Activated T-cell treated with anti-CD3 and anti-CD28 coated beads, Interleukin-2, amount 50 U/mL, for 72 hours (primary cell): ENCODE results near the gene MSH5. TPM values are rescaled to one million over a fixed set of nuclear protein-coding genes. Genes with fewer than 3 reads are reported as not detected.

Source experiments
- ATAC-seq, 2 donors: fragments of 150-1000 bp; cut with Tn5 transposase; replicated peaks in 1 of 2; 2 replicates each; pipeline ENCODE4 v1.10.0; 2021; ENCODE audit warnings: moderate library complexity in 2 of 2, mild to moderate bottlenecking in 1 of 2
- DNase-seq, 2 donors: peaks; one replicate each; pipeline ENCODE4 v3.0.0; 2021 to 2022; ENCODE audit warnings: mixed read lengths in 1 of 2
- H3K27ac Mint-ChIP-seq: one replicate; pipeline ENCODE4 v1.8.0; 2022; ENCODE audit warnings: mild to moderate bottlenecking, moderate library complexity, mixed read lengths
- H3K27me3 Mint-ChIP-seq: one replicate; pipeline ENCODE4 v1.8.0; 2022; ENCODE audit warnings: low read depth, mixed read lengths
- H3K36me3 Mint-ChIP-seq, 2 donors: one replicate each; pipeline ENCODE4 v1.8.0; 2022; ENCODE audit warnings: mixed read lengths in 2 of 2, mild to moderate bottlenecking in 1 of 2; ENCODE audit not compliant: insufficient read depth in 2 of 2
- H3K4me1 Mint-ChIP-seq: one replicate; pipeline ENCODE4 v1.8.0; 2022; ENCODE audit warnings: low read depth, mixed read lengths
- H3K4me3 Mint-ChIP-seq, 2 donors: one replicate each; pipeline ENCODE4 v1.8.0; 2022; ENCODE audit warnings: mild to moderate bottlenecking in 2 of 2, mixed read lengths in 2 of 2, moderate library complexity in 2 of 2
- H3K9me3 Mint-ChIP-seq, 2 donors: one replicate each; pipeline ENCODE4 v1.8.0; 2022; ENCODE audit warnings: mixed read lengths in 2 of 2
- total RNA-seq, 2 donors: library from RNA; stranded (reverse); gene quantifications; one replicate each; pipeline ENCODE4 v1.2.3, GENCODE V29; 2022

Gene MSH5
- total RNA-seq, 2 donors from 2014 or later: 84.9 to 98.4 TPM

- H3K9me3 Mint-ChIP-seq: no peaks in the 10 kb centered on the region
- H3K4me3 Mint-ChIP-seq: no peak overlapping the region
- ATAC-seq (no peak), DNase-seq (no peak)
- H3K4me1 Mint-ChIP-seq: peaks cover 11% of the 10 kb centered on the region
- no peaks in the 10 kb centered on the region for H3K36me3 Mint-ChIP-seq
- H3K27ac Mint-ChIP-seq: no peak overlapping the region
- H3K27me3 Mint-ChIP-seq: peaks cover 6% of the 10 kb centered on the region
These were observed 22.1 kb upstream of the MSH5 start for GRCh38 chr6:31717499-31718222.

DNA sequence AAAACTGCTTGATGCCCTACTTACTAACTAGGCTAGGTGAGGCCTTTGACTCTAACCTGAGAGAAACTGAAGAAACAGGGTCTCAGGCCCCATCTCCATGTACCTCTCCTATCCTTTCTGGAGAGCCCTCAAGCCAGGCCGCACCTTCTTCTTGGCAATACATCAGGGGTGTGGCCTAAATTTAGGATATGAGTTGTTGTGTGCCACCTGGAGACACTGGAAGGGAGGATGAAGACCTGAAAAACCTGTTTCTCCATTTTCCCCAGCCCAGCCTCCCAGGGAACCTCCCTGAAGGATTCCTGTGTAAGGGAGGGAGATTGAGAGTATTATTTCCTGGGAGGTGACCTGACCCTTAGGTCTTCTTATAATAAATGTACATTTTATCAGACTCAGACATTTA is 21.5 kb upstream of the MSH5 start:
- Mint-ChIP-seq H3K36me3 (no peaks in the 10 kb centered on the region), H3K4me3 (no peak overlapping the region), H3K27ac (no peak overlapping the region), H3K9me3 (no peaks in the 10 kb centered on the region), H3K27me3 (peaks cover 6% of the 10 kb centered on the region), H3K4me1 (peaks cover 13% of the 10 kb centered on the region)
- DNase-seq (no peak), ATAC-seq (no peak)

DNA sequence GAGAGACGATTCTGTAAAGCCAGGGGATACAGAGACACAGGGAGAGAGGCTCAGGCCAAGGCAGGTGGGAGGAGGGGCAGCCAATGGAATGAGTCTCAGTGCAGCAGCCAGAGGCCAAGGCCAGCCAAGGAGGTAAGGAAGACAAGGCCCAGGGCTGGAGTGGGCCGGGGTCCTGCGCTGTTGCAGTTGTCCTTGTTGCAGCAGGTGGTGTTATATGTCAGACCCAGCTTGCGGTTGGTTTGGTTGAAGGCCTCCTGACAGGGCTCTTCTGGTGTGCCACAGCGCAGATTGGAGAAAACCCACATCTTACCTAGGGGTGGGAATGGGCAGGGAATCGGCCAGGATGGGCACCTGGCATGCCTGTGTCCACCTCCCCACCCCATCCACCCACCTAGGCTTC is 20.8 kb upstream of the MSH5 start:
- DNase-seq (no peak), ATAC-seq (no peak)
- Mint-ChIP-seq H3K4me3 (no peak overlapping the region), H3K27ac (no peak overlapping the region), H3K4me1 (peaks cover 13% of the 10 kb centered on the region), H3K36me3 (no peaks in the 10 kb centered on the region), H3K27me3 (peaks cover 3% of the 10 kb centered on the region), H3K9me3 (no peaks in the 10 kb centered on the region)

GRCh38 chr6:31720196-31720770 is 19.5 kb upstream of the MSH5 start:
- Mint-ChIP-seq H3K9me3 (no peaks in the 10 kb centered on the region), H3K27ac (no peak overlapping the region), H3K36me3 (no peaks in the 10 kb centered on the region), H3K27me3 (no peaks in the 10 kb centered on the region), H3K4me1 (peaks cover 9% of the 10 kb centered on the region), H3K4me3 (no peak overlapping the region)
- DNase-seq: no peak
- ATAC-seq: no peak

DNA sequence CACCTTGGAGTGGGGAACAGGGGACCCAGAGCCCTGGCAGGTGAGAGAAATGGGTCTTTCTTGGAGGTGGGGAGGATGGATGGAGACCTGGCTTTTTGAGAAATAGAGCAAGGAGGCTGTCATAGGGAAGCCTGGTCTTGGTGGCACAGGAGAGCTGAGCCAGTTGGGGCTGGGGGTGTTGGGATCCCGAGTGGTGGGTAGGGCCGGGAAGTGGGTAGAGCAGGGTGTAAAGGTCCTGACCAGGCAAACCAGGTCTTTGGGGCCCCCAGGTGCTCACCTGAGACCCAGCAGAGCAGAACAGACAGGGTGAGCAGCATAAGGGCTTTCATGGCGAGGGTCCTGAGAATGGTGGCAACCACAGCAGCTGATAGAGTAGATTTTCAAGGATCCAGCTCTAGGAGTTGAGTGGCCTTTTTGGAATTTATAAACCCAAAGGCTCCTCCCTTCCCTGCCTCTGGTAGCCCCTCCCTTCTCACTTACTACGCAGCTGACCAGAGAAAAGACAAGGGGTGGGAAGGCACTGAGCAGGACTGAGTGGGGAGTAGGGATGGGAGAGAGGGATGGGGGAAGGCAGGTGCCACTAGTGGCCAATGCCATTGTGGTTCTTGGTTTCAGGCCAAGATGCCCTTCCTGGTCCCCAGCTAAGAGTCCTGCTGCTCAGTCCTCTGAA is 18.3 kb upstream of the MSH5 start, which contains the start of gene LY6G6C:
TSS of gene LY6G6C (minus strand) at position 396 of the 670 bp plus-strand sequence. CDS start at position 329, 67 bp downstream.
- no peaks in the 10 kb centered on the region for H3K9me3 Mint-ChIP-seq
- H3K27me3 Mint-ChIP-seq: no peaks in the 10 kb centered on the region
- peaks cover 0 to 2% of the 10 kb centered on the region in 2 donors for H3K36me3 Mint-ChIP-seq
- peaks cover 21% of the 10 kb centered on the region for H3K4me1 Mint-ChIP-seq
- no peak for ATAC-seq
- H3K4me3 Mint-ChIP-seq: no peak within 1 kb of the TSS
- DNase-seq: no peak
- H3K27ac Mint-ChIP-seq: no peak within 1 kb of the TSS

DNA sequence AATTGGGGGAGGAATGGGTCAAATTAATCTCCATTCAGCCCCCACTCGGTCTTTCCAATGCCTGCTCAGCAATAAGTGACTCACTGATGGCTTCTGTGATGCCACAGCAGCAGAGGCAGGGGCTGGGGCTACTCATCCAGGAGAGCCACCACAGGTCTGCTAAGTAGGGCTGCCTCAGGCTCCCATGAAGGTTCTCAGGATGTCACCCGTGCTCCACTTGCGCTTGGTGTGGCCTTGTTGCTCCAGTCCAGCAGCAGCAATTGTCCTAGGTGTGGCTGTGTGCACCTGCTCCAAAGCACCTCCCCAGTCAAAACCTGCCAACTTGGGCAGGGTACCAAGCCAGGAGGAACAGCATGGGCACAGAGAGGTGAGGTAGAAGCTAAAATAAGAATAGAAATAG is 17.6 kb upstream of the MSH5 start:
- Mint-ChIP-seq H3K36me3 (peaks cover 0 to 2% of the 10 kb centered on the region in 2 donors), H3K9me3 (no peaks in the 10 kb centered on the region), H3K4me1 (peaks cover 28% of the 10 kb centered on the region), H3K27ac (no peak overlapping the region), H3K27me3 (no peaks in the 10 kb centered on the region), H3K4me3 (no peak overlapping the region)
- ATAC-seq (no peak), DNase-seq (no peak)

DNA sequence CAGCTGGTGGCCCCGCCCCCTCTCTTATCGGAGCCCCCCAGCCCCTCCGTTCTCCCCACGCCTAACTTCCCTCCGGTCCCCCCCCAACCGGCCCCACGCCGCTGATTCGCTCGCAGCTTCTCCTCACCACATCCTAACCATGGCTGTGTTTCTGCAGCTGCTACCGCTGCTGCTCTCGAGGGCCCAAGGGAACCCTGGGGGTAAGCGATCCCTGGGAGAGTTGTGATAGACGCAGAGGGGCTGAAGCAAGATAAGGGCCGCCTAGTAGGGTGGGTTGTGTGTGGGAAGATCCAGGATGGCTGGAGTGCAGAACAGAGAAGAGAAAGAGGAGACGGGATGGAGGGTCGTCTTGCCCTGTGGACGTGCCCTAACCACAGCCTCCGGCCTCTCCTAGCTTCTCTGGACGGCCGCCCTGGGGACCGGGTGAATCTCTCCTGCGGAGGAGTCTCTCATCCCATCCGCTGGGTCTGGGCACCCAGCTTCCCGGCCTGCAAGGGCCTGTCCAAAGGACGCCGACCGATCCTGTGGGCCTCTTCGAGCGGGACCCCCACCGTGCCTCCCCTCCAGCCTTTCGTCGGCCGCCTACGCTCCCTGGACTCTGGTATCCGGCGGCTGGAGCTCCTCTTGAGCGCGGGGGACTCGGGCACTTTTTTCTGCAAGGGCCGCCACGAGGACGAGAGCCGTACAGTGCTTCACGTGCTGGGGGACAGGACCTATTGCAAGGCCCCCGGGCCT is 16.4 kb upstream of the MSH5 start, which contains the start of gene MPIG6B:
TSS of gene MPIG6B (plus strand) at position 129 of the 735 bp plus-strand sequence. CDS start at position 140, 11 bp downstream.
- H3K9me3 Mint-ChIP-seq: no peaks in the 10 kb centered on the region
- no peak for DNase-seq
- H3K27ac Mint-ChIP-seq: no peak within 1 kb of the TSS
- H3K4me1 Mint-ChIP-seq: peaks cover 37% of the 10 kb centered on the region
- no peaks in the 10 kb centered on the region for H3K27me3 Mint-ChIP-seq
- H3K36me3 Mint-ChIP-seq: peaks cover 0 to 2% of the 10 kb centered on the region in 2 donors
- no peak within 1 kb of the TSS for H3K4me3 Mint-ChIP-seq
- ATAC-seq: no peak

DNA sequence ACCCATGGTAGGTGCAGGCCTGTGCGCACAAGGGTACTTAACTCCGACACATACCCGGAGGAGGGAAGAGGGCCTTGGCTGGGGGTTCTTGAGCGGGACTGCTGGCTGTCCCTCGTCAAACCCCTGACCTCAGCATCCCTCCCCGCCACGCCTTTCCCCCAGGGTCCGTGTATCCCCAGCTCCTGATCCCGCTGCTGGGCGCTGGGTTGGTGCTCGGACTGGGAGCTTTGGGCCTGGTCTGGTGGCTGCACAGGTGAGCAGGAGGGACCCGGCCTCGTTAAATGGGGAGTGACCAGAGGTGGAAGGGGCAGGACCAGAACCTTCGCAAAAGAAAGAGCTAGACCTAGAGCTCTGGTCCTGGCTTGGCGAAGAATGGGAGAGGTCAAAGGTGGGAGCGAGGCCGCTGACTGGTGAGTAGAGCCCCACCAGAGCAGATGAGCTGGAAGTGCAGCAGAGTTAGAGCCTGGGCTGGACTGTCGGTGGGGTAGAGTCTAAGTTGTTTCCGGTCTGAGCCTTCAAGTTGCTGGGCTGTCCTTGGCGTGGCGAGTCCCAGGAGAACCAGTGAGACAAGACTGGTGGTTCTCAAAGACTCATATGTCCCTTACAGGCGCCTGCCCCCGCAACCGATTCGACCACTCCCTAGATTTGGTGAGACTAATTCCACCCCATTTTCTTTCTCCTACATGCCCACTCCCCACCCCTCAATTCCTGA is 15.7 kb upstream of the MSH5 start:
- Mint-ChIP-seq H3K9me3 (no peaks in the 10 kb centered on the region), H3K27me3 (no peaks in the 10 kb centered on the region), H3K4me3 (no peak overlapping the region), H3K27ac (no peak overlapping the region), H3K36me3 (peaks cover 0 to 2% of the 10 kb centered on the region in 2 donors), H3K4me1 (peaks cover 44% of the 10 kb centered on the region)
- ATAC-seq (no peak), DNase-seq (no peak)

- Mint-ChIP-seq H3K27ac (no peak overlapping the region), H3K4me1 (peaks cover 56% of the 10 kb centered on the region), H3K4me3 (no peak overlapping the region), H3K36me3 (peaks cover 0 to 5% of the 10 kb centered on the region in 2 donors), H3K27me3 (no peaks in the 10 kb centered on the region), H3K9me3 (no peaks in the 10 kb centered on the region)
- ATAC-seq (peak in 1 of 2 donors; percentile 12), DNase-seq (no peak)
These were observed 14.1 kb upstream of the MSH5 start for GRCh38 chr6:31725502-31726350.

- Mint-ChIP-seq H3K4me3 (peak overlapping the region; percentile 34 to 55), H3K4me1 (peaks cover 55% of the 10 kb centered on the region), H3K27me3 (no peaks in the 10 kb centered on the region), H3K9me3 (no peaks in the 10 kb centered on the region), H3K36me3 (peaks cover 3 to 12% of the 10 kb centered on the region in 2 donors), H3K27ac (no peak overlapping the region)
- DNase-seq (no peak), ATAC-seq (no peak)
These were observed 12.6 kb upstream of the MSH5 start for GRCh38 chr6:31727034-31727716.
